Stimulated activated CD4-positive, alpha-beta T cell treated with anti-CD3 and anti-CD28 coated beads, Interleukin-12 subunit alpha, Interleukin-12 subunit beta, amount 100 ng/mL, for 48 hours (primary cell): ENCODE measurements around the gene MBNL1.
"Not testable (repeated sequence)": the region's sequence is repeated elsewhere in the genome, so short reads cannot be mapped to it uniquely, and the experiment has no call there.

Source experiments
- DNase-seq, 3 donors: peaks; one replicate each; pipeline ENCODE4 v3.0.0-alpha.2; 2020; ENCODE audit warnings: low read depth in 2 of 3, low spot score in 1 of 3

The MBNL1 gene

DNA sequence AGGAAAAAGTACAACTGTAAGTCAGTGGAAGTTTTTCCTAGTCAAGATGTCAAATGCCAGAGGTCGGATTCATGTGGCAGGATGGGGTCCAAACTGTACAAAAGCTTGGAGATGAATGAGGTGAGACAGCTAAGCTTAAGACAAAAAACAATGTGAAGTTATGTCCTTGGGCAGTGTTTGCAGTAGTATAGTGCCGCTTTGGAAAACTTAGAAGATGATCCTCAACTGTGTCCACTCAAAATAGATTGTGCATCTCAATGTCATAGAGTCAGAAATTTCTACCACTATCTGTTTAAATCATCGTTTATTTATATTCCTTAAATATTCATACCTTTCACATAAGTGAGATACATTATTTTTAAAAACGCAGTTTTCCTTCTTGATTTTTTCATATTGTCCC is 77.3 kb downstream of the MBNL1 start:
- no peak for DNase-seq

DNA sequence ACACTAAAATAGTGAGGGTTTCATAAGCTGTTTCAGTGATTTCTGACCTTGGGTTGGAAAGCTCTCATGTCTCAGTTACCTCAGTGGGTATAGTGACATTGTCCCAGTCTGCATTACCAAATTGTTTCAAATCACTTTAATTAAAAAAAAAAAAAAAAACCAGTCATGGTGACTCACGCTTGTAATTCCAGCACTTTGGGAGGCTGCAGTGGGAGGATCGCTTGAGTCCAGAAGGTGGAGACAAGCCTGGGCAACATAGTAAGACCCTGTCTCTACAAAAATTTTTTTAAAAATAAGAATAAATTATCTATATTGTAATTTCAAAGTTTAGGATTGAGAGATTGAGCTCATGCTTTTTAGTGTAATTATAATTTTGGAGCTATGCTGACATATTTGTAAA is 78.0 kb downstream of the MBNL1 start:
- no peak for DNase-seq

DNA sequence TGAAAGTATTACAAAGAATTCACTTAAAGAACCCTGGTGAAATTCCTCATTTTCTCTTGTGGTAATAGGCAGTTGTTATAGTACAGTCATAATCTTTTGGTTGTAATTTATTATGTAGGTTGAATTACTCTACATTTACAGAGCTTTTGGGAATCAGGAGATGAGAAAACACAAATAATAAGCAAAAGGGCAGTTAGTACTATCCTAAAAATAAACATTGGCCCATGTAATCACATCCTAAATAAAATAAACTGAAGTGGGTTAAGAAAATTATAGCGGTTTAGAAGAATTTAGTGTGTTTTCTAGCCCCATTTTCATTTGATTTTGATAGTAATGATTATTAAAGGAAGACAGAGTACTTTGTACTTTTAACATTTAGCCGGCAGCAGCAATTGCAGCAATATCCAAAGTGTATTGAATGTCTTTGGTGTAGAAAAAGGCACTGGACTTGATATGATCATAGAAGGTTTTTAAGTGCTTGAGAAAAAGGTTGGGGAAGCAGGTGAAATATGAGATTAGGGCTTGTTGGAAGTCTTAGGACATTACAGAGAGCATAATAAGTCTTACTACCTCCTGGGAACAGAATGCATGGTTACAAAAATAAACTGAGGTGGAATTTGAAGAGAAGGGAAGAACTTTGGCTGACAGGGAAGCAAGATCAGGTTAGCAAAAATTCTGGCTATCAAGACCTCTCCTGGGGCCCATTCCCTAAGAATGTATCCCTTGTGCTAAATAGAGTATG is 79.9 kb downstream of the MBNL1 start:
- no peak for DNase-seq

GRCh38 chr3:152349392-152349791 is 80.7 kb downstream of the MBNL1 start:
- no peak for DNase-seq

- DNase-seq = no peak
Measured at GRCh38 chr3:152350139-152350538, 81.4 kb downstream of the MBNL1 start.

GRCh38 chr3:152350776-152351175 is 82.0 kb downstream of the MBNL1 start:
- DNase-seq = no peak

DNA sequence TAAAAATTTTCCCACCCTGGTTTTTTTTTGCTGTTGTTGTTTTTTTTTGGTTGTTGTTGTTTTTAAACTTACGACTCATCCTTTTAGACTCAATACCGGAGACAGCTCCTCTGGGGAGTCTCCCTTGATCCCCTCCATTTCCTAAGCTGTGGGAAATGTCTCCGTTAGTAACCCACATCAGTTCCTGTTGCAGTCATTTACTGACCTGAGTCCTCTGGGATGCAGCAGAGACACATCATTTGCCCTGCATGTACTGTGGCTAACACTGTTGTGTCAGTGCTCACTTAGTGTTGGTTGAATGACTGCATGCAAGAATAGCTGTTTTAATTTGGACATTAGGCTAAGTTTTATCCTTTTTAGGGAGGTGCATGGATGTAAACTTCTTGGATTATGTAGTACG is 83.8 kb downstream of the MBNL1 start:
- no peak for DNase-seq

GRCh38 chr3:152353578-152353977 is 84.8 kb downstream of the MBNL1 start:
- DNase-seq = no peak

GRCh38 chr3:152355744-152356665 is 87.3 kb downstream of the MBNL1 start:
- no peak for DNase-seq

GRCh38 chr3:152356870-152357276 is 88.1 kb downstream of the MBNL1 start:
- no peak for DNase-seq

- DNase-seq = no peak
Measured at GRCh38 chr3:152357587-152357986, 88.9 kb downstream of the MBNL1 start.

GRCh38 chr3:152359385-152360248 is 90.9 kb downstream of the MBNL1 start:
- DNase-seq = no peak

- DNase-seq = no peak
Measured at GRCh38 chr3:152360302-152360701, 91.6 kb downstream of the MBNL1 start.

- DNase-seq = no peak
Measured at GRCh38 chr3:152360966-152361365, 92.2 kb downstream of the MBNL1 start.

DNA sequence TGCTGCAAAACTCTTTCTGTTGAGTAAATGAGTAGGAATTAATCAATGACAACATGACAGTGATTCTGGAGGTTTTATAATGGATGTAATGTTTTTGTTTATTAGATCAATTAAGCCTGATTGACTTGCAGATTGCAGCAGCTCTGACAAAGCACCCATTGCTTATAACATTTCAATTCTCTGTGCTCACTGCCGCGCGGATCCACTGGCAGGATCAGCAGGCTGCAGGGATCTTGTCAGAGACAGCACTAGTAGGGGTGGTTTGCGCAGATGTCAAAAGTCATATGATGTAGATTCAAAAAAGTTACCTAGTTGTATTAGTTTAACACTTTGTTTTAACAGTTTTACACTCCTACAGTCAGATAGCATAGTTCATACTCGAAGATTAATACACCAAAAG is 93.4 kb downstream of the MBNL1 start:
- DNase-seq = no peak

DNA sequence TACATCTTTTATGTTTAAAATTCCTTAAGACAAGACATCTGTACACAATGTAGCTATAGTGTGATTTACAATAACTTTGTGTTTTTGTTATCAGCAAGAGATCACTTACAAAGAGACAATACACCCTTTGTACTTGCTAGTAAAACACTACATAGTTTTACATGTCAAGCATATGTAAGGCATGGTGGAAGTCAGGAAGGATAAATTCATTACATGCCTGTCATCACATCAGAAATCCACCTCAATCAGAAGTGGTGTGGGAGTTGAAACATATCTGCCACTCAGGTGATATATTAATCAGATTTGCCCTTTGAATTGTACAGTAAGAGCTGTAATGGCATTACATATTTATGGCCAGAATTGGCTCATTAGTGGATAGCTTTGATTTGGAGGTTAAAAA is 95.5 kb downstream of the MBNL1 start:
- no peak for DNase-seq

GRCh38 chr3:152365126-152365525 is 96.4 kb downstream of the MBNL1 start:
- DNase-seq = no peak

GRCh38 chr3:152365766-152366593 is 97.3 kb downstream of the MBNL1 start:
- no peak for DNase-seq

DNA sequence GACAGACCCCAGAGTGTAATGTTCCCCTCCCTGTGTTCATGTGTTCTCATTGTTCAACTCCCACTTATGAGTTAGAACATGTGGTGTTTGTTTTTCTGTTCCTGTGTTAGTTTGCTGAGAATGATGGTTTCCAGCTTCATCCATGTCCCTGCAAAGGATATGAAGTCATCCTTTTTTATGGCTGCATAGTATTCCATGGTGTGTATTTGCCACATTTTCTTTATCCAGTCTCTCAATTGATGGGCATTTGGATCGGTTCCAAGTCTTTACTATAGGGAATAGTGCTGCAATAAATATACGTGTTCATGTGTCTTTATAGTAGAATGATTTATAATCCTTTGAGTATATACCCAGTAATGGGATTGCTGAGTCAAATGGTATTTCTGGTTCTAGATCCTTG is 98.5 kb downstream of the MBNL1 start:
- DNase-seq = not testable (repeated sequence)

DNA sequence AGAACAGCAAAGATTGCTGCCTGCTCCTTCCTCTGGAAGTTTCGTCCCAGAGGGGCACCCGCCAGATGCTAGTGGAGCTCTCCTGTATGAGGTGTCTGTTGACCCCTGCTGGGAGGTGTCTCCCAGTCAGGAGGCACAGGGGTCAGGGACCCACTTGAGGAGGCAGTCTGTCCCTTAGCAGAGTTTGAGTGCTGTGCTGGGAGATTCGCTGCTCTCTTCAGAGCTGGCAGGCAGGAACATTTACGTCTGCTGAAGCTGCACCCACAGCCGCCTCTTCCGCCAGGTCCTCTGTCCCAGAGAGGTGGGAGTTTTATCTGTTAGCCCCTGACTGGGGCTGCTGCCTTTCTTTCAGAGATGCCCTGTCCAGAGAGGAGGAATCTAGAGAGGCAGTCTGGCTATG is 103.9 kb downstream of the MBNL1 start:
- DNase-seq = not testable (repeated sequence)

- no peak for DNase-seq
Measured at GRCh38 chr3:152373379-152373778, 104.7 kb downstream of the MBNL1 start.
